Activated CD4-positive, alpha-beta memory T cell treated with anti-CD3 and anti-CD28 coated beads, Interleukin-2, amount 10 ng/mL, durations not matched to agents 7 days and 5 days (primary cell): Measurements from ENCODE around the gene CCS. TPM values are rescaled to one million over a fixed set of nuclear protein-coding genes. Genes with fewer than 3 reads are reported as not detected.
"Not testable (repeated sequence)": the region's sequence is repeated elsewhere in the genome, so short reads cannot be mapped to it uniquely, and the experiment has no call there.

ENCODE experiments used
- CTCF ChIA-PET: fragments of 350-600 bp; sonication (Branson Sonifier 250); formaldehyde crosslinking; loops from one replicate; lab custom pipeline; 2021; ENCODE audit warnings: antibody characterized with exemption, inconsistent platforms; lab: Charles Lee
- POLR2A ChIA-PET: fragments of 350-600 bp; sonication (Branson Sonifier 250); formaldehyde crosslinking; loops from one replicate; lab custom pipeline; 2021; ENCODE audit warnings: antibody characterized with exemption; lab: Charles Lee
- DNase-seq: peaks from one replicate; pipeline ENCODE4 v3.0.0-alpha.2; 2020
- H3K27ac Mint-ChIP-seq: one replicate; pipeline ENCODE4 v1.8.0; 2021; ENCODE audit warnings: mild to moderate bottlenecking, mixed read lengths
- H3K27me3 Mint-ChIP-seq: one replicate; pipeline ENCODE4 v1.8.0; 2021; ENCODE audit warnings: mixed read lengths
- H3K36me3 Mint-ChIP-seq: one replicate; pipeline ENCODE4 v1.8.0; 2021; ENCODE audit warnings: low read depth, mixed read lengths
- H3K4me1 Mint-ChIP-seq: one replicate; pipeline ENCODE4 v1.8.0; 2021; ENCODE audit warnings: mixed read lengths
- H3K4me3 Mint-ChIP-seq: one replicate; pipeline ENCODE4 v1.8.0; 2021; ENCODE audit warnings: mild to moderate bottlenecking, mixed read lengths
- H3K9me3 Mint-ChIP-seq: one replicate; pipeline ENCODE4 v1.8.0; 2021; ENCODE audit warnings: mixed read lengths
- total RNA-seq, 2 experiments: library from RNA; stranded (reverse); gene quantifications; one replicate each; pipeline ENCODE4 v1.2.3, GENCODE V29; 2021

The CCS gene
- total RNA-seq, 2 experiments from 2014 or later: 32.8 to 33.2 TPM

GRCh38 chr11:66603072-66603471, 10.1 kb downstream of the CCS start:
- ChIA-PET POLR2A (interaction anchor here (1.3 kb wide), 1 partner anchor 13 kb away, joined by 6 read pairs; the partner anchor contains the start of gene RBM14), CTCF (no interaction called here)
- Mint-ChIP-seq H3K36me3 (peaks cover 16% of the 10 kb centered on the region), H3K4me1 (no peaks in the 10 kb centered on the region), H3K27ac (no peak overlapping the region), H3K27me3 (no peaks in the 10 kb centered on the region), H3K4me3 (no peak overlapping the region), H3K9me3 (no peaks in the 10 kb centered on the region)
- DNase-seq: no peak

GRCh38 chr11:66604155-66604554, 11.2 kb downstream of the CCS start:
- Mint-ChIP-seq H3K9me3 (no peaks in the 10 kb centered on the region), H3K27me3 (no peaks in the 10 kb centered on the region), H3K4me1 (no peaks in the 10 kb centered on the region), H3K36me3 (peaks cover 16% of the 10 kb centered on the region), H3K4me3 (no peak overlapping the region), H3K27ac (no peak overlapping the region)
- POLR2A ChIA-PET: interaction anchor here (4.3 kb wide), 1 partner anchor 13 kb away, joined by 26 read pairs; the partner anchor contains the start of gene RBM14
- DNase-seq: no peak
- CTCF ChIA-PET: no interaction called here

- not testable (repeated sequence) for H3K27me3 Mint-ChIP-seq, H3K4me3 Mint-ChIP-seq, H3K9me3 Mint-ChIP-seq, H3K27ac Mint-ChIP-seq, DNase-seq
- CTCF ChIA-PET: interaction anchor here (0.7 to 1.6 kb wide), 2 partner anchors 14 to 22 kb away, joined by 3 to 7 read pairs; partner anchors contain the start of genes CCDC87 and CCS
- POLR2A ChIA-PET: interaction anchor here (1.0 to 4.3 kb wide), 4 partner anchors 10 to 31 kb away, joined by 3 to 26 read pairs (median 4); partner anchors contain the start of genes CCDC87, CCS and RBM14
- Mint-ChIP-seq H3K4me1 (peaks cover 14% of the 10 kb centered on the region), H3K36me3 (peaks cover 11% of the 10 kb centered on the region)
Observed at GRCh38 chr11:66606608-66607007, 13.6 kb downstream of the CCS start.

- Mint-ChIP-seq H3K36me3 (peaks cover 8% of the 10 kb centered on the region), H3K9me3 (no peaks in the 10 kb centered on the region), H3K27me3 (no peaks in the 10 kb centered on the region), H3K4me3 (no peak overlapping the region), H3K4me1 (peaks cover 14% of the 10 kb centered on the region), H3K27ac (no peak overlapping the region)
- ChIA-PET CTCF (interaction anchor here (0.7 to 1.6 kb wide), 3 partner anchors 9 to 22 kb away, joined by 3 to 7 read pairs (median 3); partner anchors contain the start of genes CCDC87 and CCS), POLR2A (interaction anchor here (1.0 to 4.3 kb wide), 3 partner anchors 10 to 15 kb away, joined by 3 to 26 read pairs (median 4); partner anchors contain the start of genes CCDC87, CCS and RBM14)
- DNase-seq: no peak
Observed at GRCh38 chr11:66607126-66607834, 14.3 kb downstream of the CCS start.

GRCh38 chr11:66609721-66610617, 17.0 kb downstream of the CCS start:
- CTCF ChIA-PET: interaction anchor here (1.1 to 1.4 kb wide), 4 partner anchors 9 to 35 kb away, joined by 3 read pairs; partner anchors contain the start of genes CCDC87, CCS and RBM4
- H3K27me3 Mint-ChIP-seq: no peaks in the 10 kb centered on the region
- no peaks in the 10 kb centered on the region for H3K9me3 Mint-ChIP-seq
- peaks cover 6% of the 10 kb centered on the region for H3K36me3 Mint-ChIP-seq
- POLR2A ChIA-PET: interaction anchor here (0.8 to 2.2 kb wide), 6 partner anchors 10 to 130 kb away, joined by 3 to 10 read pairs (median 4); partner anchors contain the start of genes ACTN3, DPP3 and ZDHHC24
- H3K27ac Mint-ChIP-seq: peak overlapping the region; percentile 60
- no peak for DNase-seq
- no peak overlapping the region for H3K4me3 Mint-ChIP-seq
- H3K4me1 Mint-ChIP-seq: peaks cover 15% of the 10 kb centered on the region

GRCh38 chr11:66612458-66612857, 19.5 kb downstream of the CCS start:
- Mint-ChIP-seq H3K27me3 (no peaks in the 10 kb centered on the region), H3K9me3 (no peaks in the 10 kb centered on the region), H3K36me3 (peaks cover 17% of the 10 kb centered on the region), H3K27ac (no peak overlapping the region), H3K4me1 (peaks cover 26% of the 10 kb centered on the region), H3K4me3 (no peak overlapping the region)
- ChIA-PET POLR2A (interaction anchor here (0.7 kb wide), 1 partner anchor 12 kb away, joined by 3 read pairs; no protein-coding TSS in a partner anchor), CTCF (no interaction called here)
- DNase-seq: no peak

- CTCF ChIA-PET: interaction anchor here (1.6 kb wide), 1 partner anchor 64 kb away, joined by 10 read pairs; the partner anchor contains the start of gene RBM4B
- Mint-ChIP-seq H3K36me3 (peaks cover 33% of the 10 kb centered on the region), H3K4me1 (peaks cover 39% of the 10 kb centered on the region), H3K27me3 (no peaks in the 10 kb centered on the region), H3K27ac (no peak overlapping the region), H3K9me3 (no peaks in the 10 kb centered on the region), H3K4me3 (no peak overlapping the region)
- POLR2A ChIA-PET: interaction anchor here (0.5 to 1.2 kb wide), 2 partner anchors 64 to 220 kb away, joined by 3 read pairs; partner anchors contain the start of gene RBM4B
- DNase-seq: no peak
Observed at GRCh38 chr11:66614073-66614472, 21.1 kb downstream of the CCS start.

GRCh38 chr11:66616379-66617154, 23.6 kb downstream of the CCS start, which contains the start of gene RBM14:
Gene RBM14, plus strand, starts transcription at chr11:66616630. Its CDS starts 91 bp downstream, at chr11:66616721.
- DNase-seq: peak; percentile 98
- Mint-ChIP-seq H3K4me3 (peak within 1 kb of the TSS; percentile 97), H3K27ac (peak within 1 kb of the TSS; percentile 98), H3K9me3 (no peaks in the 10 kb centered on the region), H3K27me3 (no peaks in the 10 kb centered on the region), H3K36me3 (peaks cover 50% of the 10 kb centered on the region), H3K4me1 (peaks cover 43% of the 10 kb centered on the region)
- POLR2A ChIA-PET: interaction anchor here (0.6 to 6.0 kb wide), 34 partner anchors 10 to 732 kb away, joined by 3 to 109 read pairs (median 6); partner anchors contain the start of genes ACTN3, BBS1, CCDC87 and CCS
- CTCF ChIA-PET: interaction anchor here (0.5 to 4.2 kb wide), 7 partner anchors 9 to 230 kb away, joined by 3 to 24 read pairs (median 3); partner anchors contain the start of genes CCDC87, CCS, RBM4 and RBM4B

GRCh38 chr11:66617155-66617834, 24.3 kb downstream of the CCS start:
- Mint-ChIP-seq H3K4me3 (peak overlapping the region; percentile 97), H3K4me1 (peaks cover 50% of the 10 kb centered on the region), H3K9me3 (no peaks in the 10 kb centered on the region), H3K36me3 (peaks cover 56% of the 10 kb centered on the region), H3K27ac (peak overlapping the region; percentile 98), H3K27me3 (no peaks in the 10 kb centered on the region)
- ChIA-PET POLR2A (interaction anchor here (0.7 to 6.0 kb wide), 33 partner anchors 11 to 733 kb away, joined by 3 to 109 read pairs (median 6); partner anchors contain the start of genes ACTN3, BBS1, CCDC87 and CCS), CTCF (interaction anchor here (1.3 to 4.2 kb wide), 6 partner anchors 21 to 231 kb away, joined by 3 to 24 read pairs (median 10); partner anchors contain the start of genes CCDC87, CCS, RBM4 and RBM4B)
- peak; percentile 17 for DNase-seq

- DNase-seq: no peak
Observed at GRCh38 chr11:66619080-66619554, 26.1 kb downstream of the CCS start.

More at GRCh38 chr11:66619080-66619554, 26.1 kb downstream of the CCS start:
- POLR2A ChIA-PET: interaction anchor here (0.6 to 7.7 kb wide), 9 partner anchors 9 to 73 kb away, joined by 3 to 125 read pairs (median 5); partner anchors contain the start of genes ACTN3, CCDC87, CCS and CTSF
- Mint-ChIP-seq H3K36me3 (peaks cover 75% of the 10 kb centered on the region), H3K4me1 (peaks cover 65% of the 10 kb centered on the region), H3K27me3 (no peaks in the 10 kb centered on the region), H3K9me3 (no peaks in the 10 kb centered on the region), H3K27ac (peak overlapping the region; percentile 98), H3K4me3 (peak overlapping the region; percentile 97)
- CTCF ChIA-PET: interaction anchor here (0.6 to 4.2 kb wide), 10 partner anchors 9 to 283 kb away, joined by 3 to 24 read pairs (median 4); partner anchors contain the start of genes CCDC87, CCS, RBM4 and RBM4B
